Neural cell (in vitro differentiated cells): Measurements from ENCODE around the gene MLKL. TPM values are rescaled to one million over a fixed set of nuclear protein-coding genes. Genes with fewer than 3 reads are reported as not detected.

Experiments
- H2AFZ ChIP-seq: fragments of 200-600, 300-800 bp; sonication (generic), shearing (Covaris generic); 2 replicates; pipeline ENCODE4 v1.6.0; 2014; ENCODE audit warnings: low read depth, mild to moderate bottlenecking, antibody characterized with exemption, low read length, moderate library complexity
- H3F3A ChIP-seq: fragments of 200-600 bp; shearing (Covaris generic); 2 replicates; pipeline ENCODE4 v1.6.1; 2016; ENCODE audit warnings: mild to moderate bottlenecking, moderate library complexity, mixed read lengths, antibody characterized with exemption, low read length; ENCODE audit not compliant: insufficient read depth, poor library complexity, severe bottlenecking
- H3K27ac ChIP-seq: fragments of 200-600, 300-800 bp; sonication (generic), shearing (Covaris generic); 2 replicates; pipeline ENCODE4 v1.5.1; 2014; ENCODE audit warnings: mild to moderate bottlenecking, low read length, moderate library complexity
- H3K27me3 ChIP-seq: fragments of 300-800, 200-600 bp; sonication (generic), shearing (Covaris generic); 2 replicates; pipeline ENCODE4 v1.6.0; 2014; ENCODE audit warnings: mild to moderate bottlenecking, low read depth, low read length, moderate library complexity; ENCODE audit not compliant: insufficient read depth
- H3K36me3 ChIP-seq: fragments of 300-800, 200-600 bp; sonication (generic), shearing (Covaris generic); 2 replicates; pipeline ENCODE4 v1.5.1; 2014; ENCODE audit warnings: mild to moderate bottlenecking, antibody characterized with exemption, low read length, moderate library complexity; ENCODE audit not compliant: insufficient read depth
- H3K4me2 ChIP-seq: fragments of 300-800, 200-600 bp; sonication (generic), shearing (Covaris generic); 2 replicates; pipeline ENCODE4 v1.6.0; 2014; ENCODE audit warnings: mild to moderate bottlenecking, low read length
- H3K4me3 ChIP-seq: fragments of 300-800, 200-600 bp; sonication (generic), shearing (Covaris generic); 2 replicates; pipeline ENCODE4 v1.5.1; 2014; ENCODE audit warnings: mild to moderate bottlenecking, low read length, moderate library complexity
- H3K79me2 ChIP-seq: fragments of 200-600 bp; shearing (Covaris generic); replicated peaks from 2 replicates; pipeline ENCODE4 v1.6.0; 2014; ENCODE audit warnings: mild to moderate bottlenecking, low read length, moderate library complexity; ENCODE audit not compliant: insufficient read depth
- H3K9ac ChIP-seq: fragments of 300-800, 200-600 bp; sonication (generic), shearing (Covaris generic); 2 replicates; pipeline ENCODE4 v1.6.1; 2016; ENCODE audit warnings: mild to moderate bottlenecking, low read length, mixed read lengths
- H3K9me2 ChIP-seq: fragments of 200-600 bp; shearing (Covaris generic); 2 replicates; pipeline ENCODE4 v1.6.1; 2016; ENCODE audit warnings: mild to moderate bottlenecking, low read length, mixed read lengths; ENCODE audit not compliant: insufficient read depth
- H3K9me3 ChIP-seq: fragments of 200-600, 300-800 bp; sonication (generic), shearing (Covaris generic); 2 replicates; pipeline ENCODE4 v1.6.1; 2016; ENCODE audit warnings: mild to moderate bottlenecking, mixed run types, low read length, moderate library complexity, mixed read lengths
- H4K20me1 ChIP-seq: fragments of 200-600 bp; shearing (Covaris generic); 2 replicates; pipeline ENCODE4 v1.6.1; 2016; ENCODE audit warnings: mild to moderate bottlenecking, mixed run types; ENCODE audit not compliant: insufficient read depth
- EP300 ChIP-seq: fragments of 450-650 bp; conservative IDR thresholded peaks from 2 replicates; pipeline ENCODE4 v1.6.1; 2014; ENCODE audit warnings: antibody characterized with exemption, mild to moderate bottlenecking, moderate library complexity; ENCODE audit not compliant: poor library complexity, severe bottlenecking
- EZH2 ChIP-seq: fragments of 200-600, 300-800 bp; shearing (Covaris generic), sonication (generic); IDR thresholded peaks from 2 replicates; pipeline ENCODE4 v1.6.1; 2014; ENCODE audit warnings: antibody characterized with exemption, low read length, borderline replicate concordance, mild to moderate bottlenecking; ENCODE audit not compliant: insufficient read depth, poor library complexity, severe bottlenecking
- MXI1 ChIP-seq: fragments of 450-650 bp; conservative IDR thresholded peaks from 2 replicates; pipeline ENCODE4 v1.6.1; 2014; ENCODE audit warnings: antibody characterized with exemption, mild to moderate bottlenecking; ENCODE audit not compliant: poor library complexity, severe bottlenecking
- POLR2AphosphoS5 ChIP-seq: IDR thresholded peaks from 2 replicates; pipeline ENCODE4 v1.6.1; 2012
- RAD21 ChIP-seq: fragments of 450-650 bp; conservative IDR thresholded peaks from 2 replicates; pipeline ENCODE4 v1.6.1; 2014; ENCODE audit warnings: antibody characterized with exemption, mild to moderate bottlenecking, moderate library complexity
- SMC3 ChIP-seq: fragments of 450-650 bp; conservative IDR thresholded peaks from 2 replicates; pipeline ENCODE4 v1.6.1; 2014; ENCODE audit warnings: antibody characterized with exemption, mild to moderate bottlenecking, moderate library complexity; ENCODE audit not compliant: poor library complexity
- TAF1 ChIP-seq: IDR thresholded peaks from 2 replicates; pipeline ENCODE4 v1.6.1; 2012; ENCODE audit warnings: low read depth
- polyA plus RNA-seq: library from polyadenylated mRNA; depleted of rRNA; stranded (reverse); fragments of >200 nt; gene quantifications from 2 replicates; pipeline ENCODE4 v1.2.3, GENCODE V29; 2014
- TF ChIP-seq, protein P1 (sequence below): fragments of 450-650 bp; IDR thresholded peaks from 2 replicates; pipeline ENCODE4 v1.5.1; 2014; ENCODE audit warnings: antibody characterized with exemption, mild to moderate bottlenecking, moderate library complexity; ENCODE audit not compliant: poor library complexity, severe bottlenecking
- TF ChIP-seq, protein P2 (sequence below): IDR thresholded peaks from 2 replicates; pipeline ENCODE4 v1.6.1; 2012; ENCODE audit warnings: borderline replicate concordance

Gene MLKL
- polyA plus RNA-seq, 1 donor from 2014 or later = not detected

DNA sequence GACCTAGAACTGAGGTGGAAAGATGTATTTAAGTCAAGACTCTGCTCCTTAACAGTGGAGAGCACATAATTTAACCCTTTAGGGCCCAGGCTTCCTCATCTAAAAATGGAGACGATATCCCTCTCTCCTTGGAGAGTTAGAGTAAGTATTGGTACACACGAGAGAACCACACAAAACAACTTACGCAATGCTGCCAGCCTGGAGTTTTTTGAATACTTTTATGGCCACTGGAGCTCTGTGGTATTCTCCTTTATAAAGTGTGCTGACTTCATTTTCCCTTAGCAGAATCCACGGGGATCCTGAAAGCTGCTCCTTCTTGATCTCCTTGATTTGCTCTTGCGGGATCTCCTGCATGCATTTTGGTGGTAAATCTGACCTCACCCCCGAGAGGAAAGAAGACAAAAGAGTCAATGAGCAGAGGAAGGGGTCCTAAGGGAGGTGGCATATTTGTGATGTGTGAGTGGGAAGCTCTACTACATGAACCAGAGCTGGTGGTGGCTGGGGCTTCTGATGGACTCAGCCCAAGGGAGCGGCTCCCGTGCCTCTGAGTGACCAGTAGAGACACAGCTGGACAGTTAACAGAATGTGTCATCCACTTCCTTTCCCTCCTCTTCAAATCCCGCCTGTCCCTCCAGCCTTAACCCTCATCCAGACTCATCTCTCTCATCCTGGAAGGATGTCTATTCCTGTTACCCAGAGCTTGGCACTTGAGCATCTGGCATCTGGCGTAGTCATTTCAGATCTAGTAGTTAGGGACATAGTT is 9.4 kb downstream of the MLKL start:
- no peaks in the 10 kb centered on the region for H3K9me2 ChIP-seq
- TF ChIP-seq, protein P1, sequence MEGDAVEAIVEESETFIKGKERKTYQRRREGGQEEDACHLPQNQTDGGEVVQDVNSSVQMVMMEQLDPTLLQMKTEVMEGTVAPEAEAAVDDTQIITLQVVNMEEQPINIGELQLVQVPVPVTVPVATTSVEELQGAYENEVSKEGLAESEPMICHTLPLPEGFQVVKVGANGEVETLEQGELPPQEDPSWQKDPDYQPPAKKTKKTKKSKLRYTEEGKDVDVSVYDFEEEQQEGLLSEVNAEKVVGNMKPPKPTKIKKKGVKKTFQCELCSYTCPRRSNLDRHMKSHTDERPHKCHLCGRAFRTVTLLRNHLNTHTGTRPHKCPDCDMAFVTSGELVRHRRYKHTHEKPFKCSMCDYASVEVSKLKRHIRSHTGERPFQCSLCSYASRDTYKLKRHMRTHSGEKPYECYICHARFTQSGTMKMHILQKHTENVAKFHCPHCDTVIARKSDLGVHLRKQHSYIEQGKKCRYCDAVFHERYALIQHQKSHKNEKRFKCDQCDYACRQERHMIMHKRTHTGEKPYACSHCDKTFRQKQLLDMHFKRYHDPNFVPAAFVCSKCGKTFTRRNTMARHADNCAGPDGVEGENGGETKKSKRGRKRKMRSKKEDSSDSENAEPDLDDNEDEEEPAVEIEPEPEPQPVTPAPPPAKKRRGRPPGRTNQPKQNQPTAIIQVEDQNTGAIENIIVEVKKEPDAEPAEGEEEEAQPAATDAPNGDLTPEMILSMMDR = no peak
- TF ChIP-seq MXI1 (no peak), RAD21 (no peak), POLR2AphosphoS5 (no peak), EP300 (no peak), SMC3 (no peak), TAF1 (no peak)
- TF ChIP-seq, protein P2, sequence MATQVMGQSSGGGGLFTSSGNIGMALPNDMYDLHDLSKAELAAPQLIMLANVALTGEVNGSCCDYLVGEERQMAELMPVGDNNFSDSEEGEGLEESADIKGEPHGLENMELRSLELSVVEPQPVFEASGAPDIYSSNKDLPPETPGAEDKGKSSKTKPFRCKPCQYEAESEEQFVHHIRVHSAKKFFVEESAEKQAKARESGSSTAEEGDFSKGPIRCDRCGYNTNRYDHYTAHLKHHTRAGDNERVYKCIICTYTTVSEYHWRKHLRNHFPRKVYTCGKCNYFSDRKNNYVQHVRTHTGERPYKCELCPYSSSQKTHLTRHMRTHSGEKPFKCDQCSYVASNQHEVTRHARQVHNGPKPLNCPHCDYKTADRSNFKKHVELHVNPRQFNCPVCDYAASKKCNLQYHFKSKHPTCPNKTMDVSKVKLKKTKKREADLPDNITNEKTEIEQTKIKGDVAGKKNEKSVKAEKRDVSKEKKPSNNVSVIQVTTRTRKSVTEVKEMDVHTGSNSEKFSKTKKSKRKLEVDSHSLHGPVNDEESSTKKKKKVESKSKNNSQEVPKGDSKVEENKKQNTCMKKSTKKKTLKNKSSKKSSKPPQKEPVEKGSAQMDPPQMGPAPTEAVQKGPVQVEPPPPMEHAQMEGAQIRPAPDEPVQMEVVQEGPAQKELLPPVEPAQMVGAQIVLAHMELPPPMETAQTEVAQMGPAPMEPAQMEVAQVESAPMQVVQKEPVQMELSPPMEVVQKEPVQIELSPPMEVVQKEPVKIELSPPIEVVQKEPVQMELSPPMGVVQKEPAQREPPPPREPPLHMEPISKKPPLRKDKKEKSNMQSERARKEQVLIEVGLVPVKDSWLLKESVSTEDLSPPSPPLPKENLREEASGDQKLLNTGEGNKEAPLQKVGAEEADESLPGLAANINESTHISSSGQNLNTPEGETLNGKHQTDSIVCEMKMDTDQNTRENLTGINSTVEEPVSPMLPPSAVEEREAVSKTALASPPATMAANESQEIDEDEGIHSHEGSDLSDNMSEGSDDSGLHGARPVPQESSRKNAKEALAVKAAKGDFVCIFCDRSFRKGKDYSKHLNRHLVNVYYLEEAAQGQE = no peak

DNA sequence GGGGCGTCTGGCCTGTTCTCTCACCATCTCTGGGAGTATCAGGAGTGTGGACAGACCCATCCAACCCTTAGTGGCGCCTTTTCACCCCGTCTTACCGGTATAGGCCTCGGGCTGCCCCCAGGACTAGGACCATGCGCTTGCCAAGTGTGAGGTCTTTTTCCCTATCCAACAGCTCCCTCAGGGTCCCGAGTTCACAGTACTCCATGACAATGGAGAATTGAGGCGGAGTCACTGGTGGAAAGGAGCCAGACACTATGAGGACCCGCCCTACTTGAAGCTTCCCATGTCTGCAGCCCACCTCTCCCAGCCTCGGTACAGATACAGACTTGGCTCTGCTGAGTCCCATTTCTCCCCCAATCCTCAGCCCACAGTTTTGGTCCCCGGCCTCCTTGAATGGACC is 18.1 kb downstream of the MLKL start:
- no peak overlapping the region for H3K27ac ChIP-seq
- TF ChIP-seq SMC3 (no peak), MXI1 (no peak), EZH2 (no peak), TAF1 (no peak), EP300 (no peak), POLR2AphosphoS5 (no peak), RAD21 (no peak)
- TF ChIP-seq, protein P1 = no peak
- TF ChIP-seq, protein P2 = no peak
- H2AFZ ChIP-seq = no peak overlapping the region
- no peak overlapping the region for H3K9ac ChIP-seq
- H3K79me2 ChIP-seq = no peaks in the 10 kb centered on the region
- no peak overlapping the region for H3K4me2 ChIP-seq
- no peak overlapping the region for H3K4me3 ChIP-seq
- H3K9me3 ChIP-seq = no peaks in the 10 kb centered on the region
- H3F3A ChIP-seq = no peaks in the 10 kb centered on the region
- no peaks in the 10 kb centered on the region for H4K20me1 ChIP-seq
- no peaks in the 10 kb centered on the region for H3K36me3 ChIP-seq
- H3K27me3 ChIP-seq = no peaks in the 10 kb centered on the region
- no peaks in the 10 kb centered on the region for H3K9me2 ChIP-seq

More for the DNA sequence above, 9.4 kb downstream of the MLKL start:
- Histone ChIP-seq H2AFZ (no peak overlapping the region), H3K27me3 (no peaks in the 10 kb centered on the region), H3K79me2 (no peaks in the 10 kb centered on the region), H3K9ac (no peak overlapping the region), H3K9me3 (no peaks in the 10 kb centered on the region), H3K36me3 (no peaks in the 10 kb centered on the region), H3F3A (no peaks in the 10 kb centered on the region), H3K27ac (no peak overlapping the region), H3K4me2 (no peak overlapping the region), H4K20me1 (no peaks in the 10 kb centered on the region), H3K4me3 (no peak overlapping the region)
